GM23248 (cell line): ENCODE measurements around the gene ANGPTL2. TPM values are rescaled to one million over a fixed set of nuclear protein-coding genes. Genes with fewer than 3 reads are reported as not detected.

Experiments
- DNase-seq: peaks from one replicate; pipeline ENCODE4 v3.0.0-alpha.2; 2015
- H2AFZ ChIP-seq: fragments of 200-600 bp; sonication (generic); 2 replicates; pipeline ENCODE4 v1.6.1; 2016; ENCODE audit warnings: antibody characterized with exemption
- H3F3A ChIP-seq: fragments of 200-600 bp; sonication (generic); 2 replicates; pipeline ENCODE4 v1.6.1; 2016; ENCODE audit warnings: mild to moderate bottlenecking, antibody characterized with exemption, mixed run types; ENCODE audit not compliant: insufficient read depth
- H3K27ac ChIP-seq: fragments of 200-600 bp; sonication (generic); 2 replicates; pipeline ENCODE4 v1.5.1; 2016; ENCODE audit warnings: mild to moderate bottlenecking
- H3K27me3 ChIP-seq: fragments of 200-600 bp; sonication (generic); replicated peaks from 2 replicates; pipeline ENCODE4 v1.6.1; 2016; ENCODE audit warnings: mild to moderate bottlenecking; ENCODE audit not compliant: insufficient read depth
- H3K36me3 ChIP-seq: fragments of 200-600 bp; sonication (generic); 2 replicates; pipeline ENCODE4 v1.6.1; 2016; ENCODE audit warnings: low read depth, mild to moderate bottlenecking
- H3K4me1 ChIP-seq: fragments of 200-600 bp; sonication (generic); 2 replicates; pipeline ENCODE4 v1.6.1; 2016; ENCODE audit warnings: mild to moderate bottlenecking; ENCODE audit not compliant: insufficient read depth
- H3K4me2 ChIP-seq: fragments of 200-600 bp; sonication (generic); one replicate; pipeline ENCODE4 v1.6.1; 2016; ENCODE audit warnings: mild to moderate bottlenecking; ENCODE audit not compliant: unreplicated experiment
- H3K4me3 ChIP-seq: fragments of 200-600 bp; sonication (generic); 2 replicates; pipeline ENCODE4 v1.5.1; 2016; ENCODE audit warnings: mild to moderate bottlenecking
- H3K79me2 ChIP-seq: fragments of 200-600 bp; sonication (generic); 2 replicates; pipeline ENCODE4 v1.6.1; 2016; ENCODE audit warnings: mild to moderate bottlenecking; ENCODE audit not compliant: insufficient read depth
- H3K9ac ChIP-seq: fragments of 200-600 bp; sonication (generic); 2 replicates; pipeline ENCODE4 v1.6.1; 2016; ENCODE audit warnings: mild to moderate bottlenecking
- H3K9me2 ChIP-seq: fragments of 200-600 bp; sonication (generic); 2 replicates; pipeline ENCODE4 v1.6.1; 2016; ENCODE audit warnings: mixed run types, mild to moderate bottlenecking, moderate library complexity; ENCODE audit not compliant: insufficient read depth
- H3K9me3 ChIP-seq: fragments of 200-600 bp; sonication (generic); one replicate; pipeline ENCODE4 v1.6.1; 2017; ENCODE audit warnings: low read depth
- H4K20me1 ChIP-seq: fragments of 200-600 bp; sonication (generic); 2 replicates; pipeline ENCODE4 v1.6.0; 2016; ENCODE audit not compliant: insufficient read depth
- EZH2 ChIP-seq: fragments of 200-600 bp; sonication (generic); IDR thresholded peaks from 2 replicates; pipeline ENCODE4 v1.6.1; 2018; ENCODE audit warnings: antibody characterized with exemption, mild to moderate bottlenecking; ENCODE audit not compliant: insufficient read depth, poor library complexity, severe bottlenecking
- EZH2phosphoT487 ChIP-seq: fragments of 200-600 bp; sonication (generic); IDR thresholded peaks from 2 replicates; pipeline ENCODE4 v1.6.1; 2018; ENCODE audit warnings: antibody characterized with exemption, moderate library complexity, mild to moderate bottlenecking, low read depth; ENCODE audit not compliant: insufficient read depth
- WGBS, 2 experiments: methylation state at CpG; one replicate each; pipeline ENCODE4 v1.1.6; 2015 to 2017; ENCODE audit warnings: low lambda C conversion rate in 2 of 2, low coverage in 1 of 2; ENCODE audit errors: missing lambda C conversion rate in 2 of 2; 5-methylcytosine and 5-hydroxymethylcytosine counted together
- in situ Hi-C: fragments of 300-500 bp; cut with MboI; formaldehyde crosslinking; loops from 2 replicates; pipeline ENCODE4 v1.15.0; 2020
- polyA plus RNA-seq: library from polyadenylated mRNA; unstranded; fragments of >200 nt; fragmentation: Nextera tagmentation; extraction: Ambion mirVana; gene quantifications from 2 replicates; pipeline ENCODE4 v1.2.1, GENCODE V29; 2016
- total RNA-seq: library from RNA; depleted of rRNA; stranded (reverse); fragments of >200 nt; shearing (Covaris generic); gene quantifications from 2 replicates; pipeline ENCODE4 v1.2.3, GENCODE V29; 2014

Gene ANGPTL2
- total and polyA plus RNA-seq, 2 experiments from 2014 or later, result 8.8 to 12.3 TPM

DNA sequence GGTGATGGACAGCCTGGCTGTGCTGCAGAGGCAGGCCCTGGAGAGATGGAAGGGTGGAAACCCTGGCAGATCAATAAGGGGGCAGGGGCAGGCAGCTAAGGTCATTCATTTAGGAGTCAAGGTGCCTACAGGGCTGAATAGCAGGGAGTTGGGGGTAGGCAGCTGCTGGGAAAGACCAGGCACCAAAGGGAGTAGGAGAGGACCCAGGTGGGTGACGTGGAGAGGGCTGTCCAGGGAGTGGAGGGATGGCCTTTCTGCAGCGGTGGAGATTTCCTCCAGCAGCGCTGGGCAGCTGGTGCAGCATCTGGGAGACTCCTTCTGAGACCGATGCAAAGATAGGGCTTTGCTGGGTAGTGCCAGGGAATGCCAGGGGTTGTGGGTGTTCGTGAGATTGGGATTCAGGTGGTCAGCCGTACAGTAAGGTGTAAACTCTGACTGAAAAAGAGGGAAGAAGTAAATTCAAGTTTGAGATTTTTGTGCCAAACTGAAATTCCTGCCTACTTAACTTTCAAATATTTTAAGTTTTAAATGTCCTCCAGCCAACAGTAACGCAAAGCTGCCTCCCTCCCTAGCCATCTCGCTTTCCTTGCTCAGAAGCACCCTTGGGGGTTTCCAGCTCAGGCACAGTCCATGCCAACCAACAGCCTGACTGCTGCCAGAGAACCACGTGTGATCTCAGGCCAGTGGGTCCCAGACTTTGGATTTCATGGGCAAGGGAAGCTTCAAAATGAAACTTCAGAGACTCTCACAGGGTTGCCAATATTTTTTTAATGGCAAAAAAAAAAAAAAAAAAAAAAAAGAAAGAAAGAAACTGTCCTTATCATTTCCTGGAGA lies 18.6 kb upstream of the ANGPTL2 start:
- H3F3A ChIP-seq, result no peaks in the 10 kb centered on the region
- WGBS, 2 experiments, result 47 to 52% methylated on average over 9 of the region's 9 CpGs
- no peak overlapping the region for H3K4me2 ChIP-seq
- H3K27ac ChIP-seq, result no peak overlapping the region
- no peaks in the 10 kb centered on the region for H4K20me1 ChIP-seq
- no peaks in the 10 kb centered on the region for H3K27me3 ChIP-seq
- in situ Hi-C loops, result no loop called here
- H3K4me1 ChIP-seq, result no peaks in the 10 kb centered on the region
- H3K36me3 ChIP-seq, result no peaks in the 10 kb centered on the region
- H3K9ac ChIP-seq, result no peak overlapping the region
- DNase-seq, result no peak
- H3K9me3 ChIP-seq, result no peaks in the 10 kb centered on the region
- no peak overlapping the region for H3K4me3 ChIP-seq
- no peak for TF ChIP-seq EZH2phosphoT487
- TF ChIP-seq EZH2, result no peak
- no peaks in the 10 kb centered on the region for H3K9me2 ChIP-seq
- no peak overlapping the region for H2AFZ ChIP-seq
- H3K79me2 ChIP-seq, result no peaks in the 10 kb centered on the region

DNA sequence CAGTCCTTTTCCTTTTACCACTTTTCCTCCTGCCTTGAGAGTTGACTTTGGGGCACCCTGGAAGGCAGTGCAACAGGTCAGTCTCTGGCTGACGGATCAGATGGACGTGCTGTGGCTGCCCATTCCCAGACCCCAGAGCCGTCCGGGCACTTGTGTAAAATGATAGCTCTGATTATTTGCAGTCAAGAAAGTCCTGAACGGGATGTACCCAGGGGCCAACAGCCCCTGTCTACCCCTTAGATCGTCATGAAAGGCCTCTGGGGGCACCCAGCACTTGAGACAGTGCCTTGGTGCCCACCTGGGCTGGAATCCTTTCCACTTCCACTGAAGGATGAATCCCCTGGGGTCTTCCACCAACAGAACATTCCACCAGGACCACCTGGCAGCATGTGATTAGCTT lies 17.7 kb upstream of the ANGPTL2 start:
- Histone ChIP-seq H3K9me3 (no peaks in the 10 kb centered on the region), H2AFZ (no peak overlapping the region), H3K4me1 (no peaks in the 10 kb centered on the region), H3K27ac (no peak overlapping the region), H3F3A (no peaks in the 10 kb centered on the region), H3K36me3 (no peaks in the 10 kb centered on the region), H3K9ac (no peak overlapping the region), H3K4me2 (no peak overlapping the region), H3K79me2 (no peaks in the 10 kb centered on the region), H3K4me3 (no peak overlapping the region), H3K27me3 (no peaks in the 10 kb centered on the region), H4K20me1 (no peaks in the 10 kb centered on the region), H3K9me2 (no peaks in the 10 kb centered on the region)
- WGBS, 2 experiments, result 92 to 94% methylated on average over 6 of the region's 6 CpGs
- DNase-seq, result no peak
- TF ChIP-seq EZH2phosphoT487 (no peak), EZH2 (no peak)
- in situ Hi-C loops, result no loop called here

DNA sequence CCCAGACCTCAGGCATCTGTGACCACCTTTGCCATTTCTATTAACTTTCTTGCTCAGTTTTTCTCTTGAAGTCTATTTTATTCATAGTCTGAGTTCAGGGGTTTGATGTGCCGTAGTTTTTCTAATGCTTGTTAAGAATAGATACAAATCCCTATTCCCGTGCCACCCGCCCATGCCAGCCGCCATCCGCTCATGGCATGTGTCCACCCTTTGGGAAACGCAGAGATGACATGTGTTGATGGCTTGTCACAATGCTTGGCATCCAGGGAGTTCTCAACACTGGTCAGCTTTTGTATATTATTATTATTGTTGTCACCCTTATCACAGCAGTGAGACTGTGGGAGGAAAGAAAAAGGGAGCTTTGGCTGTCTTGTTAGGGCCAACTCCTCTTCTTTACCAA lies 17.3 kb upstream of the ANGPTL2 start:
- Histone ChIP-seq H3K4me1 (peaks cover 3% of the 10 kb centered on the region), H3K36me3 (no peaks in the 10 kb centered on the region), H3K27me3 (no peaks in the 10 kb centered on the region), H3K9ac (no peak overlapping the region), H3K9me2 (no peaks in the 10 kb centered on the region), H3K79me2 (no peaks in the 10 kb centered on the region), H3K4me3 (no peak overlapping the region), H3K27ac (no peak overlapping the region), H3K9me3 (no peaks in the 10 kb centered on the region), H3K4me2 (no peak overlapping the region), H2AFZ (no peak overlapping the region), H3F3A (peaks cover 1% of the 10 kb centered on the region; the same call in 1 of the 2 replicates), H4K20me1 (no peaks in the 10 kb centered on the region)
- no peak for TF ChIP-seq EZH2phosphoT487
- TF ChIP-seq EZH2, result no peak
- in situ Hi-C loops, result no loop called here
- no peak for DNase-seq
- WGBS, 2 experiments, result 89 to 90% methylated on average over 6 of the region's 6 CpGs

DNA sequence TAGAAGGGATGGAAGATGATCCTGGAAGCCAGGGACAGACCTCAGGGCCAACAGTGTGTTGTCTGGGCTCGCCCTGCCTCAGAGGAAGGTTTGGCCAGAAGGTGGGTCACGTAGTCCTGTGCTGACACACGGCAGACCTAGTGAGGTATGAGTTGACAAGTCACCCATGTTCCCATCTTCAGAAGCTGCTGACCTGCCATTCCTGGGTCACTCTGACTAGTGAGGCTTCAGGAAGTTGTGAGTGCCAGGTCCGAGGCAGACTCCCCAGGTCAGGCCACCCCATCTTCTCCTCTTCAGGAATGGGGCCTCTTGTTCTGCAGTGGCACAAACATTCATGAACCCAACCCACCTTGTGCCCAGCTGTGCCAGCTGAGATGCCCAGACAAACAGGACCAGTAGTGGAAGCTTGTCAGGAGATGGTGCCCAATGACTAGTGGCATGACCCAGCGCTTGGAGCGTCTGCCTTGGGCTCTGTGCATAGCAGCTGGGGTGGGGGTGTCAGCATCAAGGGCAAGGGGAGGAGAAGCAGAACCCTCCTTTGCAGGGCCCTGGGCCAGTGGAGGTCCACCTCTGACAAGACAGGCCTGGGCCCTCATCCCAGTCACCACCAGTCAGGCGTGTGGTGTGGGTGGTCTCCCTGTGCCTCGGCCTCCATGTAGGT lies 16.8 kb upstream of the ANGPTL2 start:
- no peak for DNase-seq

More for the DNA sequence above, 16.8 kb upstream of the ANGPTL2 start:
- Histone ChIP-seq H3K4me2 (no peak overlapping the region), H3K27me3 (no peaks in the 10 kb centered on the region), H3K79me2 (no peaks in the 10 kb centered on the region), H2AFZ (no peak overlapping the region), H3K27ac (no peak overlapping the region), H3K9ac (no peak overlapping the region), H3K36me3 (no peaks in the 10 kb centered on the region), H4K20me1 (no peaks in the 10 kb centered on the region), H3F3A (peaks cover 7% of the 10 kb centered on the region; the same call in 1 of the 2 replicates), H3K9me3 (no peaks in the 10 kb centered on the region), H3K9me2 (no peaks in the 10 kb centered on the region), H3K4me3 (no peak overlapping the region), H3K4me1 (peaks cover 8% of the 10 kb centered on the region)
- in situ Hi-C loops, result no loop called here
- TF ChIP-seq EZH2phosphoT487 (no peak), EZH2 (no peak)
- 95 to 96% methylated on average over 8 of the region's 8 CpGs for WGBS, 2 experiments
